Measurements from ENCODE around the gene TMIE. TPM values are rescaled to one million over a fixed set of nuclear protein-coding genes. Genes with fewer than 3 reads are reported as not detected.

TMIE gene
- total RNA-seq, 1 experiment from 2014 or later, result 6.5 TPM

- Histone ChIP-seq H3K4me3 (no peak overlapping the region), H3K79me2 (ENCODE audit: low read depth) (no peaks in the 10 kb centered on the region), H3K27ac (no peak overlapping the region), H3F3A (ENCODE audit: insufficient read depth, low read depth) (no peaks in the 10 kb centered on the region), H2AFZ (no peak overlapping the region), H3K9me3 (ENCODE audit: insufficient read depth, low read depth) (no peaks in the 10 kb centered on the region), H3K4me2 (no peak overlapping the region), H3K36me3 (ENCODE audit: low read depth) (no peaks in the 10 kb centered on the region), H4K20me1 (ENCODE audit: insufficient read depth) (no peaks in the 10 kb centered on the region), H3K4me1 (replicated peaks; ENCODE audit: insufficient read depth) (no peaks in the 10 kb centered on the region), H3K27me3 (ENCODE audit: insufficient read depth, low read depth) (no peaks in the 10 kb centered on the region), H3K9me2 (ENCODE audit: insufficient read depth) (no peaks in the 10 kb centered on the region)
- intact Hi-C loops (cut with micrococcal nuclease; ENCODE audit: unreplicated experiment), result no loop called here
- CTCF ChIA-PET, result interaction anchor here (0.6 kb wide), 1 partner anchor 100 kb away, joined by 11 read pairs; no protein-coding TSS in a partner anchor
- POLR2A ChIA-PET (ENCODE audit: unreplicated experiment), result no interaction called here
- no peak for TF ChIP-seq EZH2 (IDR thresholded peaks at IDR 0.05; ENCODE audit: low read depth)
- TF ChIP-seq CTCF (conservative IDR thresholded peaks at IDR 0.05), result no peak
- no TSS peak for BruUV-seq (replicated peaks)
- DNase-seq, result no peak
Measured at GRCh38 chr3:46729038-46729437, 27.8 kb downstream of the TMIE start.

DNA sequence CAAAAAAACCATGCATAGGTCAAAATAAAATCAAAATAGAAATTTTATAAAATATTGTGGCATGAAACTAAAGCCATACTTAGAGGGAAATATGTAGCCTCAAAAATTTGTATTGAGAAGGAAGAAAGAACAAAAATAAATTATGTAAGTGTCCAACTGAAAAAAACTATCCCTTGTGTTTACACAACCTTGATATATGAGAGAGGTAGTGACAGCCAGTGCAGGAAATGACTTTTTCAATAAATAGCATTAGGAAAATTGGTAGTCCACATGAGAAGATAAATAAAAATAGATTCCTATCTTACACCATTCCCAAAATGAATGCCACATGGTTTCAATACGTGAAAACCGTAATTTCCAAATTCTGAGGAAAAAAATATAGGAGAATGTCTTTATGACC lies 29.6 kb downstream of the TMIE start:
- H3K4me2 ChIP-seq, result no peak overlapping the region
- no peaks in the 10 kb centered on the region for H3K9me2 ChIP-seq (ENCODE audit: insufficient read depth)
- ChIA-PET CTCF (no interaction called here), POLR2A (ENCODE audit: unreplicated experiment) (no interaction called here)
- H3K9me3 ChIP-seq (ENCODE audit: insufficient read depth, low read depth), result no peaks in the 10 kb centered on the region
- no peaks in the 10 kb centered on the region for H3K79me2 ChIP-seq (ENCODE audit: low read depth)
- H3K27ac ChIP-seq, result no peak overlapping the region
- no peaks in the 10 kb centered on the region for H4K20me1 ChIP-seq (ENCODE audit: insufficient read depth)
- no peaks in the 10 kb centered on the region for H3K4me1 ChIP-seq (replicated peaks; ENCODE audit: insufficient read depth)
- DNase-seq, result no peak
- no TSS peak for BruUV-seq (replicated peaks)
- no peaks in the 10 kb centered on the region for H3K27me3 ChIP-seq (ENCODE audit: insufficient read depth, low read depth)
- no peak overlapping the region for H2AFZ ChIP-seq
- intact Hi-C loops (cut with micrococcal nuclease; ENCODE audit: unreplicated experiment), result no loop called here
- H3F3A ChIP-seq (ENCODE audit: insufficient read depth, low read depth), result no peaks in the 10 kb centered on the region
- TF ChIP-seq CTCF (conservative IDR thresholded peaks at IDR 0.05) (no peak), EZH2 (IDR thresholded peaks at IDR 0.05; ENCODE audit: low read depth) (no peak)
- no peak overlapping the region for H3K4me3 ChIP-seq
- no peaks in the 10 kb centered on the region for H3K36me3 ChIP-seq (ENCODE audit: low read depth)

- no peaks in the 10 kb centered on the region for H3F3A ChIP-seq (ENCODE audit: insufficient read depth, low read depth)
- no peak overlapping the region for H3K4me2 ChIP-seq
- no peak overlapping the region for H2AFZ ChIP-seq
- H3K9me3 ChIP-seq (ENCODE audit: insufficient read depth, low read depth), result no peaks in the 10 kb centered on the region
- H3K9me2 ChIP-seq (ENCODE audit: insufficient read depth), result no peaks in the 10 kb centered on the region
- BruUV-seq (replicated peaks), result no TSS peak
- H3K27me3 ChIP-seq (ENCODE audit: insufficient read depth, low read depth), result no peaks in the 10 kb centered on the region
- CTCF ChIA-PET, result no interaction called here
- no peak overlapping the region for H3K27ac ChIP-seq
- POLR2A ChIA-PET (ENCODE audit: unreplicated experiment), result no interaction called here
- H3K4me3 ChIP-seq, result no peak overlapping the region
- no peaks in the 10 kb centered on the region for H3K4me1 ChIP-seq (replicated peaks; ENCODE audit: insufficient read depth)
- H4K20me1 ChIP-seq (ENCODE audit: insufficient read depth), result no peaks in the 10 kb centered on the region
- no peak for DNase-seq
- no peaks in the 10 kb centered on the region for H3K79me2 ChIP-seq (ENCODE audit: low read depth)
- TF ChIP-seq CTCF (conservative IDR thresholded peaks at IDR 0.05), result no peak
- TF ChIP-seq EZH2 (IDR thresholded peaks at IDR 0.05; ENCODE audit: low read depth), result no peak
- H3K36me3 ChIP-seq (ENCODE audit: low read depth), result no peaks in the 10 kb centered on the region
- intact Hi-C loops (cut with micrococcal nuclease; ENCODE audit: unreplicated experiment), result no loop called here
Measured at GRCh38 chr3:46731795-46732194, 30.6 kb downstream of the TMIE start.

Measured in PC-9 (cell line).